Measurements from ENCODE around the gene INIP. TPM values are rescaled to one million over a fixed set of nuclear protein-coding genes. Genes with fewer than 3 reads are reported as not detected.

INIP gene
- total RNA-seq, 2 experiments from 2014 or later = 7.8 to 9.1 TPM

GRCh38 chr9:112648624-112649023, 69.3 kb downstream of the INIP start:
- CTCF ChIA-PET = no interaction called here
- intact Hi-C loops (cut with DNase I, micrococcal nuclease) = no loop called here
- no peak for TF ChIP-seq CTCF (IDR thresholded peaks at IDR 0.05)
- no peak for DNase-seq
- H3K27me3 Mint-ChIP-seq = no peaks in the 10 kb centered on the region
- Histone ChIP-seq H3K4me1 (ENCODE audit: insufficient read depth, low read length) (no peaks in the 10 kb centered on the region), H3K9me3 (ENCODE audit: control insufficient read depth in 1 of 2, insufficient read depth in 1 of 2, low read length in 2 of 2) (peaks cover 3 to 15% of the 10 kb centered on the region in 2 experiments), H3K36me3 (ENCODE audit: insufficient read depth, low read length) (no peaks in the 10 kb centered on the region), H3K27me3 (ENCODE audit: control insufficient read depth in 1 of 2, insufficient read depth in 2 of 2, low read length in 2 of 2) (no peaks in the 10 kb centered on the region), H3K27ac (ENCODE audit: low read depth in 1 of 2, low read length in 2 of 2) (no peak overlapping the region), H3K4me3 (ENCODE audit: low read length) (no peak overlapping the region)
- no peak overlapping the region for H3K4me3 Mint-ChIP-seq
- H3K9me3 Mint-ChIP-seq = peaks cover 16% of the 10 kb centered on the region
- H3K27ac Mint-ChIP-seq = no peak overlapping the region
- POLR2A ChIA-PET = no interaction called here
- H3K36me3 Mint-ChIP-seq (ENCODE audit: low read depth) = peaks cover 49% of the 10 kb centered on the region
- no peaks in the 10 kb centered on the region for H3K4me1 Mint-ChIP-seq (ENCODE audit: low read depth)
- no peak for ATAC-seq (ENCODE audit: poor library complexity)

GRCh38 chr9:112647596-112647995, 70.3 kb downstream of the INIP start:
- H3K4me1 ChIP-seq (ENCODE audit: insufficient read depth, low read length) = no peaks in the 10 kb centered on the region
- H3K36me3 Mint-ChIP-seq (ENCODE audit: low read depth) = peaks cover 49% of the 10 kb centered on the region
- no peak for TF ChIP-seq CTCF (IDR thresholded peaks at IDR 0.05)
- H3K4me3 ChIP-seq (ENCODE audit: low read length) = no peak overlapping the region
- H3K36me3 ChIP-seq (ENCODE audit: insufficient read depth, low read length) = no peaks in the 10 kb centered on the region
- no peak overlapping the region for H3K27ac Mint-ChIP-seq
- ChIA-PET POLR2A (no interaction called here), CTCF (no interaction called here)
- peaks cover 14% of the 10 kb centered on the region for H3K9me3 Mint-ChIP-seq
- H3K27me3 ChIP-seq (ENCODE audit: control insufficient read depth in 1 of 2, insufficient read depth in 2 of 2, low read length in 2 of 2) = no peaks in the 10 kb centered on the region
- no peak for DNase-seq
- no peak overlapping the region for H3K4me3 Mint-ChIP-seq
- intact Hi-C loops (cut with DNase I, micrococcal nuclease) = no loop called here
- peaks cover 3 to 15% of the 10 kb centered on the region in 2 experiments for H3K9me3 ChIP-seq (ENCODE audit: control insufficient read depth in 1 of 2, insufficient read depth in 1 of 2, low read length in 2 of 2)
- H3K27ac ChIP-seq (ENCODE audit: low read depth in 1 of 2, low read length in 2 of 2) = no peak overlapping the region
- H3K4me1 Mint-ChIP-seq (ENCODE audit: low read depth) = no peaks in the 10 kb centered on the region
- H3K27me3 Mint-ChIP-seq = no peaks in the 10 kb centered on the region
- no peak for ATAC-seq (ENCODE audit: poor library complexity)

- H3K4me1 ChIP-seq (ENCODE audit: insufficient read depth, low read length) = no peaks in the 10 kb centered on the region
- intact Hi-C loops (cut with DNase I, micrococcal nuclease) = no loop called here
- H3K9me3 ChIP-seq (ENCODE audit: control insufficient read depth in 1 of 2, insufficient read depth in 1 of 2, low read length in 2 of 2) = peaks cover 9 to 16% of the 10 kb centered on the region in 2 experiments
- Mint-ChIP-seq H3K27ac (no peak overlapping the region), H3K4me1 (ENCODE audit: low read depth) (no peaks in the 10 kb centered on the region), H3K9me3 (peaks cover 13% of the 10 kb centered on the region), H3K27me3 (no peaks in the 10 kb centered on the region), H3K4me3 (no peak overlapping the region), H3K36me3 (ENCODE audit: low read depth) (peaks cover 42% of the 10 kb centered on the region)
- H3K27me3 ChIP-seq (ENCODE audit: control insufficient read depth in 1 of 2, insufficient read depth in 2 of 2, low read length in 2 of 2) = no peaks in the 10 kb centered on the region
- no peak overlapping the region for H3K4me3 ChIP-seq (ENCODE audit: low read length)
- no peak overlapping the region for H3K27ac ChIP-seq (ENCODE audit: low read depth in 1 of 2, low read length in 2 of 2)
- ChIA-PET CTCF (no interaction called here), POLR2A (no interaction called here)
- no peaks in the 10 kb centered on the region for H3K36me3 ChIP-seq (ENCODE audit: insufficient read depth, low read length)
- DNase-seq (no peak), ATAC-seq (ENCODE audit: poor library complexity) (no peak)
- no peak for TF ChIP-seq CTCF (IDR thresholded peaks at IDR 0.05)
These were observed 75.8 kb downstream of the INIP start for GRCh38 chr9:112642126-112642525.

Measured in CD4-positive, alpha-beta T cell (primary cell).